ENCODE measurements around the gene IL1RL2.

DNA sequence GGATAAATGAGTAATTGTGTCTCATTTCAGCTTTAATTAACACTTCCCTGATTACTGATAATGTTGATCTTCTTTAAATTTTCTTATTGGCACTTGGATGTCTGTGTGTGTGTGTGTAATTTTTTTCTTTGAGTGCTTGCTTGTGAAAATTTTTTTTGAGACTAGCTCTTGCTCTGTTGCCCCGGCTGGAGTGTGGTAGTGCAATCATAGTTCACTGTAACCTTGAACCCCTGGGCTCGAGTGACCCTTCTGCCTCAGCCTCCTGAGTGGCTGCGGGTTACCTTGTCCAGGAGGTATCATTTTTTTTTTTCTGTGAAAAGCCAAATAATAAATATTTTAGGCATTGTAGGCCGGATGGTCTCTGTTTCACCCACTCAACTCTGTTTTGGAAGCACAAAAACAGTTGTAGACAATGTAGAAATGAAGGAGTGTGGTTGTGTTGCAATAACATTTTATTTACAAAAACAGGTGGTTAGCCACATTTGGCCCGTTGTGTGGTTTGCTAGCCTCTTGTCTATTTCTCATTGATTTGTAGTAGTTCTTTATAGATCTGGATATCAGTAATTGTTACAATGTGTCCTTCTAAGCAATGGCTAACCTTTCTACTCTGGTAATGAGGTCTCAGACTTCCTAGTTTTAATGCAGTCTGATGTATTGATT lies 7.9 kb downstream of the IL1RL2 start:
- TF ChIP-seq, protein P1, sequence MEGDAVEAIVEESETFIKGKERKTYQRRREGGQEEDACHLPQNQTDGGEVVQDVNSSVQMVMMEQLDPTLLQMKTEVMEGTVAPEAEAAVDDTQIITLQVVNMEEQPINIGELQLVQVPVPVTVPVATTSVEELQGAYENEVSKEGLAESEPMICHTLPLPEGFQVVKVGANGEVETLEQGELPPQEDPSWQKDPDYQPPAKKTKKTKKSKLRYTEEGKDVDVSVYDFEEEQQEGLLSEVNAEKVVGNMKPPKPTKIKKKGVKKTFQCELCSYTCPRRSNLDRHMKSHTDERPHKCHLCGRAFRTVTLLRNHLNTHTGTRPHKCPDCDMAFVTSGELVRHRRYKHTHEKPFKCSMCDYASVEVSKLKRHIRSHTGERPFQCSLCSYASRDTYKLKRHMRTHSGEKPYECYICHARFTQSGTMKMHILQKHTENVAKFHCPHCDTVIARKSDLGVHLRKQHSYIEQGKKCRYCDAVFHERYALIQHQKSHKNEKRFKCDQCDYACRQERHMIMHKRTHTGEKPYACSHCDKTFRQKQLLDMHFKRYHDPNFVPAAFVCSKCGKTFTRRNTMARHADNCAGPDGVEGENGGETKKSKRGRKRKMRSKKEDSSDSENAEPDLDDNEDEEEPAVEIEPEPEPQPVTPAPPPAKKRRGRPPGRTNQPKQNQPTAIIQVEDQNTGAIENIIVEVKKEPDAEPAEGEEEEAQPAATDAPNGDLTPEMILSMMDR (IDR thresholded peaks at IDR 0.05; ENCODE audit: insufficient read depth, low read length): no peak
- TF ChIP-seq POLR2AphosphoS5 (IDR thresholded peaks at IDR 0.05; ENCODE audit: low read depth): no peak
- TF ChIP-seq, protein P2, sequence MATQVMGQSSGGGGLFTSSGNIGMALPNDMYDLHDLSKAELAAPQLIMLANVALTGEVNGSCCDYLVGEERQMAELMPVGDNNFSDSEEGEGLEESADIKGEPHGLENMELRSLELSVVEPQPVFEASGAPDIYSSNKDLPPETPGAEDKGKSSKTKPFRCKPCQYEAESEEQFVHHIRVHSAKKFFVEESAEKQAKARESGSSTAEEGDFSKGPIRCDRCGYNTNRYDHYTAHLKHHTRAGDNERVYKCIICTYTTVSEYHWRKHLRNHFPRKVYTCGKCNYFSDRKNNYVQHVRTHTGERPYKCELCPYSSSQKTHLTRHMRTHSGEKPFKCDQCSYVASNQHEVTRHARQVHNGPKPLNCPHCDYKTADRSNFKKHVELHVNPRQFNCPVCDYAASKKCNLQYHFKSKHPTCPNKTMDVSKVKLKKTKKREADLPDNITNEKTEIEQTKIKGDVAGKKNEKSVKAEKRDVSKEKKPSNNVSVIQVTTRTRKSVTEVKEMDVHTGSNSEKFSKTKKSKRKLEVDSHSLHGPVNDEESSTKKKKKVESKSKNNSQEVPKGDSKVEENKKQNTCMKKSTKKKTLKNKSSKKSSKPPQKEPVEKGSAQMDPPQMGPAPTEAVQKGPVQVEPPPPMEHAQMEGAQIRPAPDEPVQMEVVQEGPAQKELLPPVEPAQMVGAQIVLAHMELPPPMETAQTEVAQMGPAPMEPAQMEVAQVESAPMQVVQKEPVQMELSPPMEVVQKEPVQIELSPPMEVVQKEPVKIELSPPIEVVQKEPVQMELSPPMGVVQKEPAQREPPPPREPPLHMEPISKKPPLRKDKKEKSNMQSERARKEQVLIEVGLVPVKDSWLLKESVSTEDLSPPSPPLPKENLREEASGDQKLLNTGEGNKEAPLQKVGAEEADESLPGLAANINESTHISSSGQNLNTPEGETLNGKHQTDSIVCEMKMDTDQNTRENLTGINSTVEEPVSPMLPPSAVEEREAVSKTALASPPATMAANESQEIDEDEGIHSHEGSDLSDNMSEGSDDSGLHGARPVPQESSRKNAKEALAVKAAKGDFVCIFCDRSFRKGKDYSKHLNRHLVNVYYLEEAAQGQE (IDR thresholded peaks at IDR 0.05; ENCODE audit: insufficient replicate concordance, low read depth): no peak
- TF ChIP-seq GABPA (IDR thresholded peaks at IDR 0.05; ENCODE audit: low read depth): no peak
- no peak for TF ChIP-seq SPI1 (IDR thresholded peaks at IDR 0.05; ENCODE audit: borderline replicate concordance, low read depth)

All from HL-60 (cell line).